HG03045 (cell line): ENCODE measurements around the gene OR2M5.

ENCODE experiments used
- ATAC-seq: cut with Tn5 transposase; IDR thresholded peaks from one replicate; pipeline ENCODE4 v1.9.1; 2021; ENCODE audit warnings: mild to moderate bottlenecking, moderate library complexity; ENCODE audit not compliant: unreplicated experiment

OR2M5 gene

GRCh38 chr1:248144513-248145198 lies at the start of gene OR2M5:
OR2M5 (plus strand) TSS chr1:248145148; CDS start chr1:248145148, 0 bp downstream.
- no peak for ATAC-seq

GRCh38 chr1:248098529-248098928 lies 46.4 kb upstream of the OR2M5 start:
- ATAC-seq, result no peak

- no peak for ATAC-seq
Observed at GRCh38 chr1:248102847-248103246, 42.1 kb upstream of the OR2M5 start.

- ATAC-seq, result no peak
Observed at GRCh38 chr1:248111157-248111556, 33.8 kb upstream of the OR2M5 start.

- ATAC-seq, result no peak
Observed at GRCh38 chr1:248114890-248115289, 30.1 kb upstream of the OR2M5 start.

- no peak for ATAC-seq
Observed at GRCh38 chr1:248127653-248128052, 17.3 kb upstream of the OR2M5 start.

GRCh38 chr1:248136811-248137210 lies 8.1 kb upstream of the OR2M5 start:
- no peak for ATAC-seq

- no peak for ATAC-seq
Observed at GRCh38 chr1:248140846-248141245, 4.1 kb upstream of the OR2M5 start.

GRCh38 chr1:248143311-248143710 lies 1.6 kb upstream of the OR2M5 start:
- ATAC-seq, result no peak

GRCh38 chr1:248152056-248152827 lies 7.3 kb downstream of the OR2M5 start:
- no peak for ATAC-seq

- ATAC-seq, result no peak
Observed at GRCh38 chr1:248155927-248156326, 11.0 kb downstream of the OR2M5 start.

GRCh38 chr1:248158758-248159157 lies 13.8 kb downstream of the OR2M5 start:
- ATAC-seq, result no peak

GRCh38 chr1:248164031-248164430 lies 19.1 kb downstream of the OR2M5 start:
- ATAC-seq, result no peak

GRCh38 chr1:248165186-248165585 lies 20.2 kb downstream of the OR2M5 start:
- ATAC-seq, result no peak

- ATAC-seq, result no peak
Observed at GRCh38 chr1:248174521-248174920, 29.6 kb downstream of the OR2M5 start, which contains the start of gene OR2M2. OR2M2 (plus strand) TSS chr1:248174821; CDS start chr1:248179986, 5,165 bp downstream.

- no peak for ATAC-seq
Observed at GRCh38 chr1:248183996-248184395, 39.0 kb downstream of the OR2M5 start.

GRCh38 chr1:248187363-248187762 lies 42.4 kb downstream of the OR2M5 start:
- ATAC-seq, result no peak

- no peak for ATAC-seq
Observed at GRCh38 chr1:248189026-248189425, 44.1 kb downstream of the OR2M5 start.

GRCh38 chr1:248194117-248194516 lies 49.2 kb downstream of the OR2M5 start:
- ATAC-seq, result no peak
